ENCODE results near the gene RDH16. TPM values are rescaled to one million over a fixed set of nuclear protein-coding genes. Genes with fewer than 3 reads are reported as not detected.
A peak's percentile ranks its signal among the peaks of the same experiment; 100 is the strongest.

RDH16 gene
- total RNA-seq, 1 experiment from 2014 or later = 0.39 TPM

DNA sequence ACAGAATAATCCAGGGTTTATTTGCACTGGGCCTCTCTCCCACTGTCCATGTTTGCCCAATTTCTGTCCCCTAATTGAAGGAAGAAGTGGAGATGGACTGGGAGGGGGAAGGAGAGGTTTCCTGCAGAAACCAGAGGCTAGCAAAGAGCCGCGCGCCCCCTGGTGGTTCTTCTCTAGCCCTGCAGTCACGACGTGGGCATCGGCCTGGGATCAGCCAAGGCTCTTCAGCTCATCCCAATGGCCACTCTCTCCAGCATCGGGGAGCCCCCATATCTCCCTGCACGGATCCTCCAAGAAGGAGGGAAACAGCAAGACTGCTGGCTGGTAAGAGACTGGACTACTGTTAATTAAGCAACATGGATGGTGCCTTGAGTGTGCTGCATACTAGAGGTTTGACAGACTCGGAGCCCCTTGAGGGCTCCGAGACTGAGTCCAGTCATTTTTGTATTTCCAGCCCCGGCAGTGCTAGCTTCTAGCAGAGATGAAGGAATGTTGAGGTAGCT is 30.2 kb upstream of the RDH16 start:
- peak; percentile 92 for DNase-seq
- H2BK15ac ChIP-seq (ENCODE audit: low read depth, low read length) = no peak overlapping the region
- peaks cover 3% of the 10 kb centered on the region; the same call in 1 of the 2 replicates for H3K4me1 ChIP-seq (ENCODE audit: insufficient read depth, low read length)
- no peak overlapping the region for H3K56ac ChIP-seq (ENCODE audit: insufficient read length, low read depth, low read length)
- Mint-ChIP-seq H3K36me3 (ENCODE audit: insufficient read depth in 1 of 3, low read depth in 3 of 3) (no peaks in the 10 kb centered on the region; a peak in 1 of 7 replicates), H3K4me3 (peak overlapping the region in 1 of 2 experiments; percentile 22; a peak in 1 of 5 replicates), H3K27me3 (ENCODE audit: low read depth) (peaks cover 1% of the 10 kb centered on the region; the same call in 1 of the 2 replicates), H3K4me1 (peaks cover 18 to 23% of the 10 kb centered on the region in 2 experiments), H3K9me3 (no peaks in the 10 kb centered on the region), H3K27ac (no peak overlapping the region)
- H2BK20ac ChIP-seq (ENCODE audit: low read depth, low read length, poor library complexity, severe bottlenecking) = no peak overlapping the region
- H3K27me3 ChIP-seq (ENCODE audit: insufficient read depth, low read length) = no peaks in the 10 kb centered on the region
- no CpG with 5 or more reads among the region's 11 CpGs for WGBS (ENCODE audit: extremely low coverage, insufficient read length, low lambda C conversion rate)
- H4K8ac ChIP-seq (replicated peaks; ENCODE audit: insufficient read length, low read depth, low read length) = no peak overlapping the region
- no peaks in the 10 kb centered on the region for H3K79me2 ChIP-seq (ENCODE audit: insufficient read depth, low read length)
- H3K9ac ChIP-seq (ENCODE audit: extremely low read depth, insufficient read length, low read length) = no peak overlapping the region
- H2AK5ac ChIP-seq (ENCODE audit: insufficient read length, low read length) = no peak overlapping the region
- no peaks in the 10 kb centered on the region for H4K20me1 ChIP-seq (ENCODE audit: control insufficient read depth, insufficient read depth, insufficient read length)
- H3K79me1 ChIP-seq (ENCODE audit: insufficient read depth, low read depth, low read length, poor library complexity, severe bottlenecking) = no peaks in the 10 kb centered on the region
- no peak overlapping the region for H3K27ac ChIP-seq (ENCODE audit: insufficient read length, low read depth, low read length)
- H4K91ac ChIP-seq (ENCODE audit: insufficient read length, low read depth, low read length) = no peak overlapping the region
- no peak overlapping the region for H3K14ac ChIP-seq (ENCODE audit: insufficient read depth, low read length)
- H3K9me3 ChIP-seq (ENCODE audit: control insufficient read depth, low read depth, low read length) = no peaks in the 10 kb centered on the region
- H3K23ac ChIP-seq (ENCODE audit: insufficient read length, low read depth, low read length) = no peak overlapping the region
- TF ChIP-seq, protein P1, sequence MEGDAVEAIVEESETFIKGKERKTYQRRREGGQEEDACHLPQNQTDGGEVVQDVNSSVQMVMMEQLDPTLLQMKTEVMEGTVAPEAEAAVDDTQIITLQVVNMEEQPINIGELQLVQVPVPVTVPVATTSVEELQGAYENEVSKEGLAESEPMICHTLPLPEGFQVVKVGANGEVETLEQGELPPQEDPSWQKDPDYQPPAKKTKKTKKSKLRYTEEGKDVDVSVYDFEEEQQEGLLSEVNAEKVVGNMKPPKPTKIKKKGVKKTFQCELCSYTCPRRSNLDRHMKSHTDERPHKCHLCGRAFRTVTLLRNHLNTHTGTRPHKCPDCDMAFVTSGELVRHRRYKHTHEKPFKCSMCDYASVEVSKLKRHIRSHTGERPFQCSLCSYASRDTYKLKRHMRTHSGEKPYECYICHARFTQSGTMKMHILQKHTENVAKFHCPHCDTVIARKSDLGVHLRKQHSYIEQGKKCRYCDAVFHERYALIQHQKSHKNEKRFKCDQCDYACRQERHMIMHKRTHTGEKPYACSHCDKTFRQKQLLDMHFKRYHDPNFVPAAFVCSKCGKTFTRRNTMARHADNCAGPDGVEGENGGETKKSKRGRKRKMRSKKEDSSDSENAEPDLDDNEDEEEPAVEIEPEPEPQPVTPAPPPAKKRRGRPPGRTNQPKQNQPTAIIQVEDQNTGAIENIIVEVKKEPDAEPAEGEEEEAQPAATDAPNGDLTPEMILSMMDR (conservative IDR thresholded peaks at IDR 0.05) = peak; percentile 96
- no peak overlapping the region for H2AFZ ChIP-seq (ENCODE audit: low read length)
- H3K4ac ChIP-seq (ENCODE audit: low read depth, low read length) = no peak overlapping the region
- no peak overlapping the region for H3T11ph ChIP-seq (ENCODE audit: low read length)
- H3K18ac ChIP-seq (ENCODE audit: insufficient read length, low read depth, low read length) = no peak overlapping the region
- no peak overlapping the region for H2BK12ac ChIP-seq (ENCODE audit: insufficient read length, low read depth, low read length)
- H3K4me2 ChIP-seq (ENCODE audit: insufficient read depth, insufficient read length, low read length) = no peak overlapping the region
- no peak overlapping the region for H2BK120ac ChIP-seq (ENCODE audit: low read depth, low read length, poor library complexity, severe bottlenecking)
- H3K23me2 ChIP-seq (ENCODE audit: insufficient read length, low read depth, low read length, poor library complexity, severe bottlenecking) = no peaks in the 10 kb centered on the region
- no peak overlapping the region for H4K5ac ChIP-seq (ENCODE audit: insufficient read length, low read depth, low read length)
- H2BK5ac ChIP-seq (ENCODE audit: insufficient read length, low read length) = no peak overlapping the region
